NOMO-1 (cell line): ENCODE measurements around the gene PPIA.
A peak's percentile ranks its signal among the peaks of the same experiment; 100 is the strongest.
"Not testable (repeated sequence)": the region's sequence is repeated elsewhere in the genome, so short reads cannot be mapped to it uniquely, and the experiment has no call there.

ENCODE experiments used
- DNase-seq, 2 experiments: peaks; one replicate each; lab custom pipeline; 2025; ENCODE audit not compliant: unreplicated experiment in 2 of 2; lab: John Stamatoyannopoulos, UW

Gene PPIA

GRCh38 chr7:44819292-44819691 is 22.8 kb downstream of the PPIA start:
- DNase-seq, result no peak

GRCh38 chr7:44823255-44823781 is 26.8 kb downstream of the PPIA start:
- DNase-seq, result no peak

GRCh38 chr7:44824894-44825526 is 28.5 kb downstream of the PPIA start:
- no peak for DNase-seq

- DNase-seq, result no peak
Measured at GRCh38 chr7:44827567-44827966, 31.1 kb downstream of the PPIA start.

GRCh38 chr7:44838751-44839150 is 42.3 kb downstream of the PPIA start:
- no peak for DNase-seq

- DNase-seq, result not testable (repeated sequence)
Measured at GRCh38 chr7:44842675-44843074, 46.2 kb downstream of the PPIA start.

GRCh38 chr7:44843440-44843839 is 47.0 kb downstream of the PPIA start:
- DNase-seq, result not testable (repeated sequence)

GRCh38 chr7:44845451-44845850 is 49.0 kb downstream of the PPIA start:
- peak; percentile 16 to 39 for DNase-seq

GRCh38 chr7:44846390-44846789 is 49.9 kb downstream of the PPIA start:
- not testable (repeated sequence) for DNase-seq

GRCh38 chr7:44846816-44847508 is 50.5 kb downstream of the PPIA start:
- DNase-seq, result no peak

GRCh38 chr7:44847509-44847919 is 51.0 kb downstream of the PPIA start:
- peak; percentile 86 to 89 for DNase-seq

GRCh38 chr7:44847920-44848634 is 51.6 kb downstream of the PPIA start, which contains the start of gene H2AZ2:
TSS of gene H2AZ2 (minus strand) at chr7:44848087. CDS start at chr7:44847971, 116 bp downstream.
- DNase-seq, result peak; percentile 99

- no peak for DNase-seq
Measured at GRCh38 chr7:44849259-44849884, 52.9 kb downstream of the PPIA start.

GRCh38 chr7:44849885-44850544 is 53.5 kb downstream of the PPIA start:
- DNase-seq, result peak in 1 of 2 experiments; percentile 24

- no peak for DNase-seq
Measured at GRCh38 chr7:44852590-44852989, 56.1 kb downstream of the PPIA start.
